ENCODE results near the gene CYP2C8. TPM values are rescaled to one million over a fixed set of nuclear protein-coding genes. Genes with fewer than 3 reads are reported as not detected.

The CYP2C8 gene
- polyA plus RNA-seq, 6 donors from 2014 or later = not detected

- no peak for ATAC-seq (ENCODE audit: low read depth in 2 of 2)
- Mint-ChIP-seq H3K4me1 (no peaks in the 10 kb centered on the region), H3K27ac (no peak overlapping the region), H3K4me3 (no peak overlapping the region), H3K9me3 (peaks cover 0 to 11% (median 0%) of the 10 kb centered on the region in 7 donors), H3K27me3 (peaks cover 0 to 12% (median 0%) of the 10 kb centered on the region in 3 donors), H3K36me3 (peaks cover 0 to 5% of the 10 kb centered on the region in 2 donors)
- DNase-seq = no peak
Measured at GRCh38 chr10:95035332-95036295, 33.7 kb downstream of the CYP2C8 start.

GRCh38 chr10:95034401-95034800, 34.9 kb downstream of the CYP2C8 start:
- no peak overlapping the region for H3K4me3 Mint-ChIP-seq

GRCh38 chr10:95031656-95032055, 37.6 kb downstream of the CYP2C8 start:
- ATAC-seq (ENCODE audit: low read depth in 2 of 2) = no peak
- Mint-ChIP-seq H3K4me3 (no peak overlapping the region), H3K27ac (peak overlapping the region in 1 of 6 donors; percentile 1), H3K4me1 (no peaks in the 10 kb centered on the region), H3K9me3 (peaks cover 0 to 14% (median 0%) of the 10 kb centered on the region in 7 donors), H3K36me3 (peaks cover 0 to 1% of the 10 kb centered on the region in 2 donors), H3K27me3 (peaks cover 0 to 12% (median 0%) of the 10 kb centered on the region in 3 donors)
- DNase-seq = no peak

More at GRCh38 chr10:95034401-95034800, 34.9 kb downstream of the CYP2C8 start:
- no peak for ATAC-seq (ENCODE audit: low read depth in 2 of 2)
- H3K27me3 Mint-ChIP-seq = peaks cover 0 to 12% (median 0%) of the 10 kb centered on the region in 3 donors
- DNase-seq = no peak
- H3K27ac Mint-ChIP-seq = no peak overlapping the region
- peaks cover 0 to 5% of the 10 kb centered on the region in 2 donors for H3K36me3 Mint-ChIP-seq
- peaks cover 0 to 14% (median 0%) of the 10 kb centered on the region in 7 donors for H3K9me3 Mint-ChIP-seq
- no peaks in the 10 kb centered on the region for H3K4me1 Mint-ChIP-seq

GRCh38 chr10:95026461-95026860, 42.8 kb downstream of the CYP2C8 start:
- no peak for DNase-seq
- no peak for ATAC-seq (ENCODE audit: low read depth in 2 of 2)
- Mint-ChIP-seq H3K27me3 (peaks cover 0 to 17% (median 0%) of the 10 kb centered on the region in 3 donors), H3K27ac (no peak overlapping the region), H3K9me3 (peaks cover 0 to 12% (median 0%) of the 10 kb centered on the region in 7 donors), H3K4me1 (no peaks in the 10 kb centered on the region), H3K36me3 (peaks cover 0 to 7% of the 10 kb centered on the region in 2 donors), H3K4me3 (no peak overlapping the region)

GRCh38 chr10:94997741-94998174, 71.5 kb downstream of the CYP2C8 start:
- no peak for ATAC-seq (ENCODE audit: low read depth in 2 of 2)
- no peaks in the 10 kb centered on the region for H3K36me3 Mint-ChIP-seq
- no peak overlapping the region for H3K4me3 Mint-ChIP-seq
- H3K4me1 Mint-ChIP-seq = peaks cover 5 to 7% (median 6%) of the 10 kb centered on the region in 3 donors
- peaks cover 0 to 7% (median 0%) of the 10 kb centered on the region in 7 donors for H3K9me3 Mint-ChIP-seq
- no peak overlapping the region for H3K27ac Mint-ChIP-seq
- DNase-seq = no peak
- H3K27me3 Mint-ChIP-seq = peaks cover 0 to 22% (median 10%) of the 10 kb centered on the region in 3 donors

GRCh38 chr10:94992811-94993210, 76.5 kb downstream of the CYP2C8 start:
- Mint-ChIP-seq H3K27ac (no peak overlapping the region), H3K4me3 (no peak overlapping the region), H3K4me1 (no peaks in the 10 kb centered on the region), H3K27me3 (peaks cover 0 to 19% (median 2%) of the 10 kb centered on the region in 3 donors), H3K9me3 (peaks cover 11 to 34% (median 21%) of the 10 kb centered on the region in 7 donors), H3K36me3 (peaks cover 0 to 8% of the 10 kb centered on the region in 2 donors)
- no peak for DNase-seq
- no peak for ATAC-seq (ENCODE audit: low read depth in 2 of 2)

- DNase-seq (no peak), ATAC-seq (ENCODE audit: low read depth in 2 of 2) (no peak)
- H3K27me3 Mint-ChIP-seq = peaks cover 0 to 16% (median 3%) of the 10 kb centered on the region in 3 donors
- no peaks in the 10 kb centered on the region for H3K4me1 Mint-ChIP-seq
- peak overlapping the region in 1 of 6 donors; percentile 31 for H3K27ac Mint-ChIP-seq
- peaks cover 11 to 34% (median 21%) of the 10 kb centered on the region in 7 donors for H3K9me3 Mint-ChIP-seq
- H3K4me3 Mint-ChIP-seq = no peak overlapping the region
- H3K36me3 Mint-ChIP-seq = peaks cover 0 to 8% of the 10 kb centered on the region in 2 donors
Measured at GRCh38 chr10:94991243-94991888, 77.9 kb downstream of the CYP2C8 start.

- no peaks in the 10 kb centered on the region for H3K4me1 Mint-ChIP-seq
- DNase-seq (no peak), ATAC-seq (ENCODE audit: low read depth in 2 of 2) (no peak)
- H3K36me3 Mint-ChIP-seq = peaks cover 0 to 8% of the 10 kb centered on the region in 2 donors
- no peak overlapping the region for H3K27ac Mint-ChIP-seq
- no peak overlapping the region for H3K4me3 Mint-ChIP-seq
- peaks cover 12 to 16% (median 13%) of the 10 kb centered on the region in 3 donors for H3K27me3 Mint-ChIP-seq
- H3K9me3 Mint-ChIP-seq = peaks cover 11 to 34% (median 21%) of the 10 kb centered on the region in 7 donors
Measured at GRCh38 chr10:94989192-94989591, 80.1 kb downstream of the CYP2C8 start.

Other genes starting within 250 kb of the CYP2C8 start
- gene CYP2C9, start 130.8 kb downstream of the CYP2C8 start, polyA plus RNA-seq (ENCODE audit: low read depth in 6 of 6) = not detected
- gene ACSM6, start 124.7 kb upstream of the CYP2C8 start, polyA plus RNA-seq (ENCODE audit: low read depth in 6 of 6) = not detected
- gene PDLIM1, start 221.5 kb upstream of the CYP2C8 start, polyA plus RNA-seq (ENCODE audit: low read depth in 6 of 6) = 100 to 1,000 TPM; 348 to 523 (median 419) TPM